SK-N-SH treated with all-trans-retinoic acid at 6 μM for 48 hours (cell line): ENCODE data around the gene RAP2B.

Source experiments
- CSDC2 ChIP-seq: fragments of 250-450 bp; sonication (Bioruptor Pico); IDR thresholded peaks from 2 replicates; pipeline ENCODE4 v1.5.0; 2020; ENCODE audit warnings: mild to moderate bottlenecking, moderate library complexity
- PPARA ChIP-seq: fragments of 250-450 bp; sonication (Bioruptor Pico); IDR thresholded peaks from 2 replicates; pipeline ENCODE4 v1.5.0; 2020; ENCODE audit warnings: mild to moderate bottlenecking, borderline replicate concordance
- SNAI2 ChIP-seq: fragments of 250-450 bp; sonication (Bioruptor Pico); IDR thresholded peaks from 2 replicates; pipeline ENCODE4 v1.5.0; 2020; ENCODE audit warnings: mild to moderate bottlenecking, moderate library complexity
- ZNF565 ChIP-seq: fragments of 450-650 bp; formaldehyde crosslinking; conservative IDR thresholded peaks from 2 replicates; pipeline ENCODE4 v1.5.0; 2020; ENCODE audit warnings: low read depth, mild to moderate bottlenecking, moderate library complexity
- TF ChIP-seq, protein P1 (sequence below): fragments of 250-450 bp; sonication (Bioruptor Pico); IDR thresholded peaks from 2 replicates; pipeline ENCODE4 v1.5.0; 2020; ENCODE audit warnings: mild to moderate bottlenecking, moderate library complexity
- TF ChIP-seq, protein P2 (sequence below): fragments of 250-450 bp; sonication (Bioruptor Pico); IDR thresholded peaks from 2 replicates; pipeline ENCODE4 v1.5.1; 2020; ENCODE audit warnings: low read depth, mild to moderate bottlenecking, moderate library complexity

DNA sequence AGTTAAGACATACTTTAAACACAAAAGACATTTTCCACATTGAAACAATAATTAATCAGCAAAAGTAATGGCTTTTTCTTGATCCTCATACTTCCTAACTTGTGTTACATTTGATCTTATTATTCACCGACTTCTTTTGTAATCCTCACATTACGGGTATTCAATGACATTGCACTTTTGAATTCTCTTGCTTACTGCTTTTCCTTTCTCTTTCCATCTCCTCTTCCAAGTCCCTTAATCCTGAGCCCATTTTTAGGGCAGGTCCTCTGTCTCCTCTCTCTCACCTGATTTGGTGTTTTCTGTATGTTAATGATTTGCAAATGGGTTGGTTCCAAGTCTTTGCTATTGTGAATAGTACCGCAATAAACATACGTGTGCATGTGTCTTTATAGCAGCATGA lies 48.5 kb upstream of the RAP2B start:
- TF ChIP-seq ZNF565: no peak
- TF ChIP-seq SNAI2 (CRISPR knock-in tag): no peak
- TF ChIP-seq, protein P1, sequence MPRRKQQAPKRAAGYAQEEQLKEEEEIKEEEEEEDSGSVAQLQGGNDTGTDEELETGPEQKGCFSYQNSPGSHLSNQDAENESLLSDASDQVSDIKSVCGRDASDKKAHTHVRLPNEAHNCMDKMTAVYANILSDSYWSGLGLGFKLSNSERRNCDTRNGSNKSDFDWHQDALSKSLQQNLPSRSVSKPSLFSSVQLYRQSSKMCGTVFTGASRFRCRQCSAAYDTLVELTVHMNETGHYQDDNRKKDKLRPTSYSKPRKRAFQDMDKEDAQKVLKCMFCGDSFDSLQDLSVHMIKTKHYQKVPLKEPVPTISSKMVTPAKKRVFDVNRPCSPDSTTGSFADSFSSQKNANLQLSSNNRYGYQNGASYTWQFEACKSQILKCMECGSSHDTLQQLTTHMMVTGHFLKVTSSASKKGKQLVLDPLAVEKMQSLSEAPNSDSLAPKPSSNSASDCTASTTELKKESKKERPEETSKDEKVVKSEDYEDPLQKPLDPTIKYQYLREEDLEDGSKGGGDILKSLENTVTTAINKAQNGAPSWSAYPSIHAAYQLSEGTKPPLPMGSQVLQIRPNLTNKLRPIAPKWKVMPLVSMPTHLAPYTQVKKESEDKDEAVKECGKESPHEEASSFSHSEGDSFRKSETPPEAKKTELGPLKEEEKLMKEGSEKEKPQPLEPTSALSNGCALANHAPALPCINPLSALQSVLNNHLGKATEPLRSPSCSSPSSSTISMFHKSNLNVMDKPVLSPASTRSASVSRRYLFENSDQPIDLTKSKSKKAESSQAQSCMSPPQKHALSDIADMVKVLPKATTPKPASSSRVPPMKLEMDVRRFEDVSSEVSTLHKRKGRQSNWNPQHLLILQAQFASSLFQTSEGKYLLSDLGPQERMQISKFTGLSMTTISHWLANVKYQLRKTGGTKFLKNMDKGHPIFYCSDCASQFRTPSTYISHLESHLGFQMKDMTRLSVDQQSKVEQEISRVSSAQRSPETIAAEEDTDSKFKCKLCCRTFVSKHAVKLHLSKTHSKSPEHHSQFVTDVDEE (CRISPR knock-in tag): no peak
- TF ChIP-seq, protein P2, sequence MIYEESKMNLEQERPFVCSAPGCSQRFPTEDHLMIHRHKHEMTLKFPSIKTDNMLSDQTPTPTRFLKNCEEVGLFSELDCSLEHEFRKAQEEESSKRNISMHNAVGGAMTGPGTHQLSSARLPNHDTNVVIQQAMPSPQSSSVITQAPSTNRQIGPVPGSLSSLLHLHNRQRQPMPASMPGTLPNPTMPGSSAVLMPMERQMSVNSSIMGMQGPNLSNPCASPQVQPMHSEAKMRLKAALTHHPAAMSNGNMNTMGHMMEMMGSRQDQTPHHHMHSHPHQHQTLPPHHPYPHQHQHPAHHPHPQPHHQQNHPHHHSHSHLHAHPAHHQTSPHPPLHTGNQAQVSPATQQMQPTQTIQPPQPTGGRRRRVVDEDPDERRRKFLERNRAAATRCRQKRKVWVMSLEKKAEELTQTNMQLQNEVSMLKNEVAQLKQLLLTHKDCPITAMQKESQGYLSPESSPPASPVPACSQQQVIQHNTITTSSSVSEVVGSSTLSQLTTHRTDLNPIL (CRISPR knock-in tag): no peak
- no peak for TF ChIP-seq CSDC2 (CRISPR knock-in tag)
- TF ChIP-seq PPARA (CRISPR knock-in tag): no peak
